ENCODE results near the gene MRPL44. TPM values are rescaled to one million over a fixed set of nuclear protein-coding genes. Genes with fewer than 3 reads are reported as not detected.

The MRPL44 gene
- total RNA-seq, 1 donor from 2014 or later: 37.3 TPM

- Mint-ChIP-seq H3K36me3 (ENCODE audit: unreplicated experiment) (no peaks in the 10 kb centered on the region), H3K27ac (ENCODE audit: unreplicated experiment) (no peak overlapping the region), H3K27me3 (ENCODE audit: unreplicated experiment) (peaks cover 6% of the 10 kb centered on the region), H3K4me3 (ENCODE audit: unreplicated experiment) (no peak overlapping the region), H3K9me3 (ENCODE audit: unreplicated experiment) (peaks cover 3% of the 10 kb centered on the region), H3K4me1 (ENCODE audit: low read depth, unreplicated experiment) (peaks cover 7% of the 10 kb centered on the region)
- DNase-seq: no peak
- TF ChIP-seq, protein P1, sequence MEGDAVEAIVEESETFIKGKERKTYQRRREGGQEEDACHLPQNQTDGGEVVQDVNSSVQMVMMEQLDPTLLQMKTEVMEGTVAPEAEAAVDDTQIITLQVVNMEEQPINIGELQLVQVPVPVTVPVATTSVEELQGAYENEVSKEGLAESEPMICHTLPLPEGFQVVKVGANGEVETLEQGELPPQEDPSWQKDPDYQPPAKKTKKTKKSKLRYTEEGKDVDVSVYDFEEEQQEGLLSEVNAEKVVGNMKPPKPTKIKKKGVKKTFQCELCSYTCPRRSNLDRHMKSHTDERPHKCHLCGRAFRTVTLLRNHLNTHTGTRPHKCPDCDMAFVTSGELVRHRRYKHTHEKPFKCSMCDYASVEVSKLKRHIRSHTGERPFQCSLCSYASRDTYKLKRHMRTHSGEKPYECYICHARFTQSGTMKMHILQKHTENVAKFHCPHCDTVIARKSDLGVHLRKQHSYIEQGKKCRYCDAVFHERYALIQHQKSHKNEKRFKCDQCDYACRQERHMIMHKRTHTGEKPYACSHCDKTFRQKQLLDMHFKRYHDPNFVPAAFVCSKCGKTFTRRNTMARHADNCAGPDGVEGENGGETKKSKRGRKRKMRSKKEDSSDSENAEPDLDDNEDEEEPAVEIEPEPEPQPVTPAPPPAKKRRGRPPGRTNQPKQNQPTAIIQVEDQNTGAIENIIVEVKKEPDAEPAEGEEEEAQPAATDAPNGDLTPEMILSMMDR (IDR thresholded peaks at IDR 0.05; ENCODE audit: partially characterized antibody, unreplicated experiment): no peak
These were observed 2.9 kb upstream of the MRPL44 start for GRCh38 chr2:223954401-223954800.

DNA sequence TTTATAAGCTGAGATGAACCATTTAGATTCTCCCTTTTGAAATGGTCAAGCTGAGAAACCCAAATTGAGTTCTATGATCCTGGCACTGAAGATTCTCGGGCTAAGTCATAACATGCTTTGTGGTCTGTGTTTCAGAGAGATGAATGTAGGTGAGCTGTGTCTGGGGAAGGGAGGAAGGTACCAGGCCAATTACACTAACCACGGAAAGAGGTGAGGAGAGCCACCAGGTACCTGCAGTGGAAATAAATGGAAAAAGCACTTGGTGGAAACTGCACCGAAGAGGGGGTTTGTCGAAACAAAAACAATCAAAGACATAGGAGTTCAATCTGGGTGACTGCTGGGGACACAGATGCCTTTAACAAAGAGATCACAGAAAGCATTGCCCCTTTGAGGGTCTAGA, 963 bp upstream of the MRPL44 start:
- H3K27me3 Mint-ChIP-seq (ENCODE audit: unreplicated experiment): peaks cover 6% of the 10 kb centered on the region
- no peaks in the 10 kb centered on the region for H3K36me3 Mint-ChIP-seq (ENCODE audit: unreplicated experiment)
- no peak overlapping the region for H3K4me3 Mint-ChIP-seq (ENCODE audit: unreplicated experiment)
- TF ChIP-seq, protein P1 (IDR thresholded peaks at IDR 0.05; ENCODE audit: partially characterized antibody, unreplicated experiment): no peak
- peaks cover 3% of the 10 kb centered on the region for H3K9me3 Mint-ChIP-seq (ENCODE audit: unreplicated experiment)
- H3K27ac Mint-ChIP-seq (ENCODE audit: unreplicated experiment): no peak overlapping the region
- peaks cover 17% of the 10 kb centered on the region for H3K4me1 Mint-ChIP-seq (ENCODE audit: low read depth, unreplicated experiment)
- DNase-seq: no peak

DNA sequence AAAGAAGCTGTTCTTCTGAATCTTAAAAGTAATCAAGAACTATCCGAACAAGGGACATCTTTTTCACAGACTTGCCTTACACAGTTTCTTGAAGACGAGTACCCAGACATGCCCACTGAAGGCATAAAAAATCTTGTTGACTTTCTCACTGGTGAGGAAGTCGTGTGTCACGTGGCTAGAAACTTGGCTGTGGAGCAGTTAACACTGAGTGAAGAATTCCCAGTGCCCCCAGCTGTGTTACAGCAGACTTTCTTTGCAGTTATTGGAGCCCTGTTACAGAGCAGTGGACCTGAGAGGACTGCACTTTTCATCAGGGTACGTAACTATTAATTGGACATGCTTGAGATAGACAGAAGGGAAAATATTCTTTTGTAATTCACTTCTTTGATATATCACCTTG, 2.4 kb downstream of the MRPL44 start:
- H3K36me3 Mint-ChIP-seq (ENCODE audit: unreplicated experiment): no peaks in the 10 kb centered on the region
- peaks cover 15% of the 10 kb centered on the region for H3K4me1 Mint-ChIP-seq (ENCODE audit: low read depth, unreplicated experiment)
- DNase-seq: no peak
- H3K9me3 Mint-ChIP-seq (ENCODE audit: unreplicated experiment): peaks cover 3% of the 10 kb centered on the region
- H3K27ac Mint-ChIP-seq (ENCODE audit: unreplicated experiment): no peak overlapping the region
- peaks cover 6% of the 10 kb centered on the region for H3K27me3 Mint-ChIP-seq (ENCODE audit: unreplicated experiment)
- TF ChIP-seq, protein P1 (IDR thresholded peaks at IDR 0.05; ENCODE audit: partially characterized antibody, unreplicated experiment): no peak
- H3K4me3 Mint-ChIP-seq (ENCODE audit: unreplicated experiment): peak overlapping the region; percentile 63

DNA sequence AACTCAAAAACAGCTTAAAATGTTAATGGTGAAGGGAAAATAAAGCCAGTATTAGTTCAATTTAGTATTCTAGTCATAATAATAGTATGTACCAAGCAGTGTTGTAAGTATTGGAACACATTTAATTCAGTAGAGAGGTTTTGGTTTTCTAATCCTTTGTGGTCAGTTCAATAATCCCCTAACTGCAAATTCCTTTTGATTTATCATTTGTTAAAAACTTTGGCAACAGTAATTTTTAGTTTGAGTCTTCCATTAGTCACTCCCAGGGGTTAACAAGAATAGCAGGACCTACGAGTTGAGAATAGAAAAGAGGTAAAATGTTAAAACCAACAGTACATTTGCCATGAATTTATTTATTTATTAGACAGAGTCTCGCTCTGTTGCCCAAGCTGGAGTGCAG, 10.7 kb downstream of the MRPL44 start:
- H3K4me1 Mint-ChIP-seq (ENCODE audit: low read depth, unreplicated experiment): peaks cover 7% of the 10 kb centered on the region
- H3K4me3 Mint-ChIP-seq (ENCODE audit: unreplicated experiment): no peak overlapping the region
- no peak for DNase-seq
- TF ChIP-seq, protein P1 (IDR thresholded peaks at IDR 0.05; ENCODE audit: partially characterized antibody, unreplicated experiment): no peak
- no peaks in the 10 kb centered on the region for H3K36me3 Mint-ChIP-seq (ENCODE audit: unreplicated experiment)
- peaks cover 1% of the 10 kb centered on the region for H3K27me3 Mint-ChIP-seq (ENCODE audit: unreplicated experiment)
- no peaks in the 10 kb centered on the region for H3K9me3 Mint-ChIP-seq (ENCODE audit: unreplicated experiment)
- no peak overlapping the region for H3K27ac Mint-ChIP-seq (ENCODE audit: unreplicated experiment)

DNA sequence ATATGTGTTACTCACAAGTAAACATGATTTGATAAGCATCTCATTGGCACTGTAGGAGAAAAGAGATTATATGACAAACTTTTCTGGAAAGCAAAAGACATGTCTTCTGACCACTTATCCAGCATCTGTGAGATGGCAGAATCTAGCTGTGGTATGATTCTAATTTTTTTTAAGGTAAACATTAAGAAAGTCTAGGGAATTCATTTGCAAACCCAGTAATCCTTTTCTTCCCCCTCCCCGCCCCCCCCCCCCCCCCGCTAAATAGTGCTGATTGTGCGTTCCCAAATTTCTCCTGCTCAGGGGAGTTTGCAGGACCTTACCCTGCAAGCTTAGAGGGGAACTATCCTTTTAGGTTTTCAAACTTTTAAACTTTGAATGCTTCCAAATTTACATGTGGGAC, 12.1 kb downstream of the MRPL44 start:
- H3K27ac Mint-ChIP-seq (ENCODE audit: unreplicated experiment): no peak overlapping the region
- H3K4me3 Mint-ChIP-seq (ENCODE audit: unreplicated experiment): no peak overlapping the region
- H3K27me3 Mint-ChIP-seq (ENCODE audit: unreplicated experiment): peaks cover 1% of the 10 kb centered on the region
- H3K4me1 Mint-ChIP-seq (ENCODE audit: low read depth, unreplicated experiment): peaks cover 8% of the 10 kb centered on the region
- H3K36me3 Mint-ChIP-seq (ENCODE audit: unreplicated experiment): no peaks in the 10 kb centered on the region
- no peak for DNase-seq
- TF ChIP-seq, protein P1 (IDR thresholded peaks at IDR 0.05; ENCODE audit: partially characterized antibody, unreplicated experiment): no peak
- H3K9me3 Mint-ChIP-seq (ENCODE audit: unreplicated experiment): no peaks in the 10 kb centered on the region
